Activated T-cell treated with anti-CD3 and anti-CD28 coated beads for 24 hours (primary cell): ENCODE results near the gene TCHP.
"Not testable (repeated sequence)": the region's sequence is repeated elsewhere in the genome, so short reads cannot be mapped to it uniquely, and the experiment has no call there.

Experiments
- DNase-seq: peaks from one replicate; pipeline ENCODE4 v3.0.0-alpha.2; 2020; ENCODE audit warnings: low read depth

The TCHP gene, protein sequence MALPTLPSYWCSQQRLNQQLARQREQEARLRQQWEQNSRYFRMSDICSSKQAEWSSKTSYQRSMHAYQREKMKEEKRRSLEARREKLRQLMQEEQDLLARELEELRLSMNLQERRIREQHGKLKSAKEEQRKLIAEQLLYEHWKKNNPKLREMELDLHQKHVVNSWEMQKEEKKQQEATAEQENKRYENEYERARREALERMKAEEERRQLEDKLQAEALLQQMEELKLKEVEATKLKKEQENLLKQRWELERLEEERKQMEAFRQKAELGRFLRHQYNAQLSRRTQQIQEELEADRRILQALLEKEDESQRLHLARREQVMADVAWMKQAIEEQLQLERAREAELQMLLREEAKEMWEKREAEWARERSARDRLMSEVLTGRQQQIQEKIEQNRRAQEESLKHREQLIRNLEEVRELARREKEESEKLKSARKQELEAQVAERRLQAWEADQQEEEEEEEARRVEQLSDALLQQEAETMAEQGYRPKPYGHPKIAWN

DNA sequence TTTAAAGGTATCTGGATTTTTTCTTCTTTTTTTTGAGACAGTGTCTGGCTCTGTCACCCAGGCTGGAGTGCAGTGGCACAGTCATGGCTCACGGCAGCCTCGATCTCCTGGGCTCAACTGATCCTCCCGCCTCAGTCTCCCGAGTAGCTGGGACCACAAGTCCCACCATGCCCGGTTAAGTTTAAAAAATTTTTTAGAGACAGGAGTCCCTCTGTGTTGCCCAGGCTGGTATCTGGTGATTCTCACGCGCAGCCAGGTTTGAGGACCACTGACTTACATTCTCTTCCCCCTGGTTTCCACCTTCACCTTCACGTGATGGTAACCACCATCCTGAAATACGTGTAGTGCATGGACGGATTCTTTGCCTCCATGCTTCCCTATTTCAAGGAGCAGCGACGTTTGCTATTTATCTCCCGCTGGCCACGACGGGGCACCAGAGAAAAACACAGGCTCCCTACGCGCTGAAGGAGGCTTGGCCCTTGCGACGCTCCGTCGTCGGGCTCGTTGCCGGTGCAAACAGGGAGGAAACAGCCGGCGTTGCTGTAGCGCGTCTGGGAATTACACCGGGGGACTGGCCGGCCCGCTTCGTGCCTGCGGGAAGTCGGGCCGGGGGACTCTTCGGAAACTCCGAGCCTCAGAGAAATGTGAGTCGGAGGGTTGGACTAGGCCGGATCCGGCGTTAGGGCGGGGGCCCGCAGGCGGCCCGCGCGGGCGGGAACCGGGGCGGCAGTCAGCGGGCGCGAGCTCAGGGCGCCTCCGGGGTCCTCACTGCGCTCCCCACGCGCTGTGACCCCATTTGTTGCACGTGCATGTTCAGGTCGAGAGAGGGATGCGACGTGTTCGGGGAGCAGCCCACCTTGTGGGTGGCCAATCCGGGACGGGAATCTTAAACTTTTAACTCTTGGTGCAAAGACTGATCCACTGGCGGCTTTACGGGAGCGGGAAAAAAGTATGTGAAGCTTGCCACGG is at the start of gene TCHP:
TCHP (plus strand) TSS at position 492 of the 969 bp plus-strand sequence. CDS start 2,753 bp downstream, outside the sequence.
- DNase-seq, result peak; percentile 62

- DNase-seq, result not testable (repeated sequence)
These were observed 49.6 kb upstream of the TCHP start for GRCh38 chr12:109850518-109850917.

GRCh38 chr12:109855377-109855776 is 44.7 kb upstream of the TCHP start:
- DNase-seq, result no peak

DNA sequence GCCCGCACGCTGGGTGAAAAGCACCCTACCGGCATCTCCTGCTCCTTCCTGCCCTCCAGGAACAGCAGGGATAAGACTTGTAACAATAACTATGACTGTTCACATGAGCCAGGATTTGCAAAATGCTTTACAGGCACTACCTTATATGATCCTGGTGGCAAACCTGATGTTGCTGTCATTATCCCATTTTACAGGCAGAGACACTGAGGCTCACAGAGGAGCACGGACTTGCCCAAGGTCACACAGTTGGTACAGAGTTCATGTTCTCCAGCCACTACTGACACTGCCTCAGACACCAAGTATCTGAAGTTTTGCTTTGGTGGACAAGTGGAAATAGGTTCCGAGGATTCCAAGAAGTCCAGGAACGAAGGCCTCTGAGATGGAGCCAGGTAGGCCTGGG is 42.4 kb upstream of the TCHP start:
- DNase-seq, result no peak

DNA sequence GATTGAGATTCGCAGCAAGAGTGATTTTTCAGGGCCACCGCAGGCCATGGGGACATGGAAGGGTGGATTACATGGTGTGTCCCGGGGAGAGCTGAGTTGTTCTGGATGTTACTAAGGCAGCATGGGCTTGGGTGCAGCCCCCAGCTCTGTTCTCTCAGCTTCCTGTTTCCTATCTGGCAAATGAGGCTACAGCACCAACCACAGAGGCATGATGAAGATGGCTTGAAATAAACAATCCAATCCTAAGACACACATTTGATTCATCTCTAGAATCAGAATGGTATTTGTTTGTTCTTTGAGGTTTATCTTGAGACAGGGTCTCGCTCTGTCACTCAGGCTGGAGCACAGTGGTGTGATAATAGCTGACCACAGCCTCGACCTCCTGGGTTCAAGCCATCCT is 41.3 kb upstream of the TCHP start:
- no peak for DNase-seq

- no peak for DNase-seq
These were observed 39.1 kb upstream of the TCHP start for GRCh38 chr12:109860977-109861376.

GRCh38 chr12:109861689-109862314 is 38.3 kb upstream of the TCHP start:
- no peak for DNase-seq

DNA sequence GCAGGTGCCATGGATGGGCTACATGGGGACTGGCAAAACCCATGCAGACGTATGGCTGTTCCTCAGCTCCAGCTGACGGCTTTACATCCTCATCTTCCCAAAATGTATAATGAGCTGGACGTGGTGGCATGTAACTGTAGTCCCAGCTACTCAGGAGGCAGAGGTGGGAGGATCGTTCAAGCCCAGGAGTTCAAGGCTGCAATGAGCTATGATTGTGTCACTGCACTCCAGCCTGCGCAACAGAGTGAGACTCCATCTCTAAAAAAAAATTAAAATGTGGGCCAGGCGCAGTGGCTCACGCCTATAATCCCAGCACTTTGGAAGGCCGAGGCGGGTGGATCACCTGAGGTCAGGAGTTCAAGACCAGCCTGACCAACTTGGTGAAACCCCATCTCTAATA is 37.6 kb upstream of the TCHP start:
- DNase-seq, result not testable (repeated sequence)

DNA sequence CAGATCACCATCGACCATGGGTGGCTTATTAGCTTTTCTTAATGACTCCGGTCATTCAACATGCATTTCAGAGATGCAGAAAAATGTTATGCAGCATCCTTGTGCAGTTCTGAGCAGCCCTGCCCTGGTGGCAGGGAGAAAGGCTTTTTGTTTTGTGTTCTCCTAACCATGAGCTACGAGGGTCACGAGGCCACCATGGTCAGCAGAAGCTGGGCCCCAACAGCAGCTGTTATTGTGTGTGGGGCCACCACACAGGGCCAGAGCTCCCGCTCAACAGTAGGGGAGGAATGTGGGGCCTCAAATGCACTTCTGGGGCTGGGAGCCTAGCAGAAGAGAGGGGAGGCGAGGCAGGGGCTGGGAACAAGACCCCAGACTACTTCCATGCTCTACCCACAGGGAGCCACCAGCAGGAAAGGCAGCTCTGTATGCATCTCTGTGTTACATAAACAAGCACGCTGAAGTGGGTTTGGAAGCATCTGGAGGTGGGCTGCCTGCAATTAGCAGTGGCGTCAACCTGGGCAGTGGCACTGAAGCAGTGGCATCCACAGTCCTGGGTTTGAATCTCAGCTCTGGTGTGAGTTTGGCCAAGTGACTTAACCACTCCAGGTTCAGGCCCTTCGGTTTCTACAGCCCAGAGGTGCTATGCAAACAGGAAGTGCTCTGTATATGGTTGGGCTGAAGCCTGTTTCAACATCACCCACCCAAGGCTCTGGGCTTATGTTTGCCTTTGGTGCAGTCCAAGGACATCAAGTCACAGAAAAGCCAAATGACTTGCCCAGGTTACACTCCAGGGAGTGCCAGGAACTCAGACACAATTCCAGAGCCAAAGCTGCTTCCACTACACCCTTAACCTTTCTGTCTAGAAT is 36.0 kb upstream of the TCHP start:
- no peak for DNase-seq

- DNase-seq, result no peak
These were observed 35.2 kb upstream of the TCHP start for GRCh38 chr12:109864916-109865315.

DNA sequence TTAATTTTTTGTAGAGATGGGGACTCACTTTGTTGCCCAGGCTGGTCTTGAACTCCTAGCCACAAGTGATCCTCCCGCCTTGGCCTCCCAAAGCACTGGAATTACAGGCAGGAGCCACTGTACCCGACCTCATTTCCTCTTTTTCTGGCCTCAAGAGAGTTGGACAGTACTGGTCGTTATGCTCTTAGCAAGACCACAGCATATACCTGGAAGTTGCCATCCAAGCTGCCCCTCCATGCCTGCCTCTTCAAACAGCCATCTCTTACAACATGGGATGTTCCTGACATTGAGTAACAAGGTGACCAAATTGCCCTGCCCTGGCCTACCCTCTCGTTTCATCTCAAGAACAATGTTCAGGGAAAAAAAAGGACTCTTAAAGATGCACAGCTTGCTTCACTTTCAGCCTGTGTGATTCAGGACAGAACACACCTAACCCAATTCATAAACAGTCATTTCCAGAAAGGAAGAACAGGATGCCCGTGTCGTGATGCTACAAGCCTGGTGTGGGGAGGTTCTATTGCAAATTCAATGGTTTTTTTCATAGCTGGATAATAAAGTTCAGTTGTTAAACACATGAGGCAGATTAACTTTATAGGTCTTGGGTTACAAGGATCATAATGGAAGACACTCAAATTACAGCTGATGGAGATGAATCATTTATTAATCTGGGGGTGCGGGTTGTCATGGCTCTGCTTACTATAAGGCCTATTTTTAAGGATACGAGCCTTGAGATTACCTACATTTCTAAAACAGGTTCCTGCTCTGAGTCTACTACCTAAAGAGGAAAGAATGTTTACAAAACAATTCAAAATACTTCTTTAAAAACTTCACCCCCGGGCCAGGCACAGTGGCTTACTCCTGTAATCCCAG is 31.7 kb upstream of the TCHP start:
- no peak for DNase-seq

DNA sequence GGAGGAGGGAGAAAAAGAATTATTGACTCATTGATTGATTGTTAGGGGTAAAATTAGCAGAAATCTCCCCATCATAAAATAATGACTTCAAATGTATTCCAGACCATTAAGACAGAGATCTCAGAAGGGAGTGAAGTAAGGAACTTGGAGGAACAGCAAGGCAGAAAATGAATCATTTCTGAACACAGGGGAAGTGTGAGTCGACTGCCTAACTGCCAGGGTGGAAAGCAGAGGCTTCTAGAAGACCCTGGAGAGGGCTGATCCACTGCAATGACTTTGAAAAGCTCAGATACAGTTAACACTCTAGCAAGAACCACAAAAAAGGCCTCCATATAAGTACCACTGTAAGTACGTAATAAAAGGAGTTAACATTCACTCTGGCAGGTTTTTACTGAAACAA is 29.4 kb upstream of the TCHP start:
- DNase-seq, result no peak

DNA sequence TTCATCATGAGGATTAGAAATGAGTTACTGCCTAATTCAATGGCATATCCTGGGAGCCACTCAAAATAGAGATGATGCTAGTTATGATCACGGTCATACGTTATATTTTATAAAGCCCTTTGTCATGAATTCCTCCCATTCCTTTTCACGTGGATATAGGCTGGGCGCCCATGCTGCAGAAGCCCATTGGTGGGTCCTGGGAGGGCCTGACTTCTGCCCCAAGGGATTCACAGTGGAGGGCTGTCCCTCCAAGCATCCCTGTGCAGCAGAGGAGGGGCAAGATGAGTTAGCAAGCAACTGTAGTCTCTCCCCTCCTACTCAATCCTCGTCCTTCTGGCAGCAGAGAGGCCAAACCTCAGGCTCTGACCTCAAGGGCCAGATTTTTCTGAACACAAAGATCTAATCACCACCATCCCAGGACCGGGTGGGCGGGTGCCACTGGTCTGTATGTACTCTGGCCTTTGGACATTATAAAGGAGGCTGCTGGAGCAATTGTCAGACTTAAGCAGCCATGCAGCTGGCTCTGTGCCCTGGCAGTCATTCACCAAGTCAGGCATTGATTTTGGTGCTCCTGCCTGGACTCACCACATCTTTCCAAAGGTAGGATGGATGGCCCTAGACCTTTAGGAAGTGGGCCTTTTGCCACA is 28.3 kb upstream of the TCHP start:
- no peak for DNase-seq

DNA sequence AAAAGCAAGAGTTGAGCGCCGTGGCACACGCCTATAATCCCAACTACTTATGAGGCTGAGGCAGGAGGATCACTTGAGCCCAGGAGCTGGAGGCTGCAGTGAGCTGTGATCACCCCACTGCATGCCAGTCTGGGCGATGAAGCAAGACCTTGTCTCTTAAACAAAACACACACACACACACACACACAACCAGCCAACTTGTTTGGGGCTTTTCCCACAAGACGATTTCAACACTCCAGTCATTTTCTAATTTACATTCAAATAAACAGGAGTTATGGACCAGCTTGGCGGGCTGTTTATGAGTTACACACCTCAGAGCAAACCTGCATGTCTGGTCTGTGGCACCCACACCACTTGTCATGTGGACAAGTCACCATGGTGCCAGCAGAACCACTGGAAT is 26.4 kb upstream of the TCHP start:
- no peak for DNase-seq

- DNase-seq, result no peak
These were observed 24.4 kb upstream of the TCHP start for GRCh38 chr12:109875572-109876131.

DNA sequence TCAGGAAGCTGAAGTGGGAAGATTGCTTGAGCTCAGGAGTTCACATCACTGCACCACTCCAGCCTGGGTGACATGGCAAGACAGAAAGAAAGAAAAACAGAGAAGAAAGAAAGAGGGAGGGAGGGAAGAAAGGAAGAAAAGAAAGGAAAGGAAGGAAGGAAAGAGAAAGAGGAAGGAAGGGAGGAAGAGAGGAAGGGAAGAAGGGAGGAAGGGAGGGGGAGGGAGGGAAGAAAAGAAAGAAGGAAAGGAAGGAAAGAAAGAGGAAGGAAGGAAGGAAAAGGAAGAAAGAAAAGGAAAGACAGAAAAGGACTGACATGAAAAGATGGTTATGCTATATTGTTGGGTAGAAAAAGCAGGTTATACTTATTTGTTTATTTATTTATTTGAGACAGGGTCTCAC is 23.7 kb upstream of the TCHP start:
- no peak for DNase-seq

- no peak for DNase-seq
These were observed 22.4 kb upstream of the TCHP start for GRCh38 chr12:109877504-109878246.

DNA sequence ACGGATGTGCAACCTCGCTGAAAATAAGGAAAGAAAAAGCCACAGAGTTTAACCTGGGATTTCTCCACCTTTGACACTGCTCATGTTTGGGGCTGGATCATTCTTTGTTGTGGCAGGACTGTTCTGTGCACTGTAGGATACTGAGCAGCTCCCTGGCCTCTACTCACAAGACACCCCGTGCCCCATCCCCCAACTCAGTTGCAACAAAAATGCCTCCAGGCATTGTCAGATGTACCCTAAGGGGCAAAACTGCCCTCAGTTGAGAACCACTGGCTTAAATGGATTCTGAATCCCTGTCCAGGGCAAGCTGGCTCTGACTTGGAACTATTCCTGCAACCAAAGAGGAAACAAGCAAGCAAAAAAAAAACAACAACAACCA is 21.8 kb upstream of the TCHP start:
- DNase-seq, result no peak

DNA sequence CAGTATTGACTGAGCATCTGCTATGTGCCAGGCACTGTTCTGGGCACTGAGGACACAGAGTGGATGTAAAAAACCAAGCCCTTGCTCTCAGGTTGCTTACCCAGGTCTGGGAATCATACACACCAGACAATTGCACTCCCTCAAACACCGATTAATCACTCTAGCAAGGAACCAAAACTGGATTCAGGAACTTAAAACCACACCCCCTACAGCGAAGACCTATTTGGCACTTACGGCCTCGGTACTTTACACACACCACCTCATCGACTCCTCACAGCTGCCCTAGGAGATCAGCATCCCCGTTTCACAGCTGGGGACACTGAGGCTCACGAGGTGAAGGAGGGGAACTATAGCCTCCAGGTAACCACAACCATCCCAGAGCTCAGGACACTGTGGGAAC is 21.3 kb upstream of the TCHP start:
- DNase-seq, result no peak
